Ecto neural progenitor cell (in vitro differentiated cells): ENCODE measurements around the gene OLFM1.
"Not testable (repeated sequence)": the region's sequence is repeated elsewhere in the genome, so short reads cannot be mapped to it uniquely, and the experiment has no call there.

ENCODE experiments used
- DNase-seq: peaks from one replicate; pipeline ENCODE4 v3.0.0-alpha.2; 2018; ENCODE audit warnings: low spot score

OLFM1 gene

GRCh38 chr9:135107581-135108235, 20.2 kb downstream of the OLFM1 start:
- DNase-seq: no peak

- no peak for DNase-seq
Observed at GRCh38 chr9:135108831-135109510, 21.5 kb downstream of the OLFM1 start.

- no peak for DNase-seq
Observed at GRCh38 chr9:135109650-135110049, 22.2 kb downstream of the OLFM1 start.

GRCh38 chr9:135110416-135110815, 22.9 kb downstream of the OLFM1 start:
- DNase-seq: no peak

- DNase-seq: not testable (repeated sequence)
Observed at GRCh38 chr9:135111600-135111999, 24.1 kb downstream of the OLFM1 start.

- DNase-seq: no peak
Observed at GRCh38 chr9:135116371-135116770, 28.9 kb downstream of the OLFM1 start.

GRCh38 chr9:135116881-135117280, 29.4 kb downstream of the OLFM1 start:
- no peak for DNase-seq

- DNase-seq: no peak
Observed at GRCh38 chr9:135117281-135117680, 29.8 kb downstream of the OLFM1 start.

GRCh38 chr9:135119496-135120064, 32.1 kb downstream of the OLFM1 start:
- DNase-seq: no peak

GRCh38 chr9:135120249-135120648, 32.8 kb downstream of the OLFM1 start:
- DNase-seq: no peak

- no peak for DNase-seq
Observed at GRCh38 chr9:135122316-135122715, 34.8 kb downstream of the OLFM1 start.

- no peak for DNase-seq
Observed at GRCh38 chr9:135123126-135123772, 35.8 kb downstream of the OLFM1 start.

- no peak for DNase-seq
Observed at GRCh38 chr9:135123773-135124134, 36.3 kb downstream of the OLFM1 start.

- DNase-seq: no peak
Observed at GRCh38 chr9:135126451-135127187, 39.2 kb downstream of the OLFM1 start.

GRCh38 chr9:135127718-135128670, 40.5 kb downstream of the OLFM1 start:
- DNase-seq: no peak

GRCh38 chr9:135129137-135129695, 41.7 kb downstream of the OLFM1 start:
- DNase-seq: no peak

GRCh38 chr9:135130207-135130976, 42.9 kb downstream of the OLFM1 start:
- no peak for DNase-seq

GRCh38 chr9:135131488-135131887, 44.0 kb downstream of the OLFM1 start:
- DNase-seq: no peak

GRCh38 chr9:135132008-135132407, 44.5 kb downstream of the OLFM1 start:
- DNase-seq: no peak
